GM19351 (cell line): ENCODE measurements around the gene OPN1SW.

ENCODE experiments used
- ATAC-seq: cut with Tn5 transposase; IDR thresholded peaks from one replicate; pipeline ENCODE4 v1.9.1; 2021; ENCODE audit warnings: mild to moderate bottlenecking, moderate library complexity; ENCODE audit not compliant: unreplicated experiment

The OPN1SW gene

DNA sequence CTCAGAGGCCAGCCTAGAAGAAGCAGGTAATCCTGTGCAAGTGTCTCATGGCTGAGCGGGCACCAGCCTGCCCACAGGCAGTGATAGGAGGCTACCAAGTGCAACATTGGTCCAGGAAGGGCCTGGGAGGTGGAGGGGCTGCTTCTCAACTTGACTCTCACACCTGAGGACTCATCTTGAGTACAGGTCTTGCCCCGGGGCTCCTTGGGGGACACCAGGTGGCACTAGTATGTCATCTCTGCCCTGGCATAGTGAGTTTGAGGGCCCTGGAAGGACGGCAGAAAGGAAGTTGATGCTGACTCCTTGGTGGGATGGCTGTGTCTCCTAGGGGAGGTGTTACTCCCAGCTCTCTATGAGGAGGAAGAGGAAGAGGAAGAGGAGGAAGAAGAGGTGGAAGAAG lies 18.4 kb upstream of the OPN1SW start:
- ATAC-seq: no peak

- ATAC-seq: no peak
Measured at GRCh38 chr7:128793181-128793547, 17.6 kb upstream of the OPN1SW start.

- no peak for ATAC-seq
Measured at GRCh38 chr7:128792471-128793180, 17.0 kb upstream of the OPN1SW start.

DNA sequence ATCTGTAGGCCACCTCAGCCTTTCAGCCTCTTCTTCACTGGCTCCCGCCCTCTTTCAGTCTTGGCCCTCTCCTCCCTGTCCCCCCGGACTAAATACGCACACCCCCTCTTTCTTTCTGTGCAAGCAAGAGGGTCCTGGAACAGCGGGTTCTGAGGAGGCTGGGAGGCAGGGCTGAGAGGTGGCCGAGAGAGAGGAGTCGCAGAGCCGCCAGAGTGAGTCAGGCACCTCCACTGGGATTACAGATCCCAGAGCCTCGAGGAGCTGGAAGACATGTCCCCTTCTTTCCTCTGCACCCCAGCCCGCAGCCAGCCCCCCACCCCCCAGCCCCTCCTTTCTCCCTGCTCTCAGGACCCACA lies 16.4 kb upstream of the OPN1SW start:
- no peak for ATAC-seq

DNA sequence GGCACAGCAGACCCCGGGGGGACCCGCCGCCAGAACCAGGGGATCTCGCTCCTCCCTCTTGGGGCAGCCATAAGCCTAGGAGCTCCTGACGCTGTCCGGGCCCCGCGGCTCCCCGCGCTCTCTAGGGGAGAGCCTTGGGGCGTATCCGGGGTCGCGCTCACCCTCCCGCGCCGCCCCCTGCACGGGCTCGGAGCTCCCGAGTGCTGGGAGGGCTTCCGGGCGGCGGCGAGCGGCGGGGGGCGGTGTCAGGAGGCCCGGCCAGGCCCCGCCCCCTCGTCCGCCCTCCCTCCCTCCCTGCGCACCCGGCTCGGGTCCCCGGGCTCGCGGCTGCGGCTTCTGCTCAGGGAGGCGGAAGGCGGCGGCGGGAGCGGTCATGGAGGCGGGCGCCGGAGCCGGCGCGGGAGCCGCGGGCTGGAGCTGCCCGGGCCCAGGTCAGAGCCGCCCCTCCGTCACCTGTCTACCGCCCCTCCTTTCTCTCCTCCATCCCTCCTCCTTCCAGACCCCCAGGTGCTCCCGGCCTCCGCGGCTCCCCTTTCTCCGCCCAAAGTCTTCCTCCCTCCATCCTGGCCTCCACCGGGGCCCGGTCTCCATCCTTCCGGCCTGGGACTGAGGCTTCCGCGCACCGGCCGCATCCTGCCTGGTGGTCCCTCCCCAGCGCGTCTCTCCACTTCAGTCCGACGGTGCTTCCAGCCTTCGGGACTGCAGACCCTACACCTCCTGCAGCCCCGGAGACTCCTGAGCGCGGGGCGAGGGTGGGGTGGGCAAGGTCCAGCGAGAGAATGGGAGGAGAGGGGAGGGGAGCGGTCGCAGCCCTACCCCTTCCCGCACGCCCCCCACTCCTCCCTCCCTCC lies 15.8 kb upstream of the OPN1SW start, which contains the start of gene CCDC136:
Gene CCDC136 (plus strand): TSS at position 848 of the 851 bp plus-strand sequence. CDS start 444 bp downstream, outside the sequence.
- peak; percentile 80 for ATAC-seq

- no peak for ATAC-seq
Measured at GRCh38 chr7:128790315-128791041, 14.9 kb upstream of the OPN1SW start.

DNA sequence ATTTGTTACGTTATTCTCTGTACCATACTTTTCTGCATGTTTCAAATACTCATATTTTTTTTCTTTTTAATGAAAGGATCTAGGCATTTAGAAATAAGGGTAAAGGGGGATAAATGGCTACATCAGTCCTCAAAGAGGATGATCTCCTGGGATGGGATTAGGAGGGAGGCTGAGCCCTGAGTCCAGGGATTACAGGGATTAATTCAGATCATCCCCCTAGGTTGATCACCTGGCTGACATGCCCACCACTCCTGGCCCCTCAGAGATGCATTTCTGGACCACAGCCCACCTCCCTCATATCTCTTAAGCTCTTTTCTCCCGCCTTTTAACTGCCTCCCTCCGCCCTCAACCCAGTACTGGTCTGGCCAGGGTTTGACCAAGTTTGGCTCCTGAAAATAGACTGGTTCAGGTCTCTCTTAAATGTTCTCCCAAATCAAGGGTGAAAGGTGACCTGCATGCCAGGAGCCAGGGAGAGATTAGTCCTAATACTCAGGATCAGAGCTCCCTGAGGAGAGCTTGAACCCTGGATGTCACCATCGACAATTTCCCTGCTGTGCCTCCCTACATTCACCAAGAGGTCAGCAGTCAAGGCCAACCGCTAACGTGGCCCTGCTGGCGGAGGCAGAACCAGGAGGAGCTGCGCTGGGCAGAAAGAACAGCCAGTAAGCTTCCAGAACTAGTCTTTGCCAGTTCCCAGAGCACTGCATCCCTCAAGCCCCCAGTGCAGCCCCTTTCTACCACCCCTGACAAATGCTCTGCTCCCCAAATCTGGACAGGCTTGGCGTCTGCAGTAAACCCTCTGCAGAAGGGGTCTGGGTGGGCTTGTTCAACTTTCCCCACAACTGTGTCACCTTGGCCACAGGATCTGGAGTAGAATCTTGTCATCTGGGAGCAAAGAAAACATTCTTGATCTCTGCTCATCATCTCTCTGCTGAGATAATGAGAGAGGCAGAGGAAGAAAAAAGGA lies 13.1 kb upstream of the OPN1SW start:
- ATAC-seq: no peak

GRCh38 chr7:128785738-128786137 lies 10.1 kb upstream of the OPN1SW start:
- ATAC-seq: no peak

GRCh38 chr7:128783143-128783861 lies 7.7 kb upstream of the OPN1SW start:
- no peak for ATAC-seq

GRCh38 chr7:128781851-128782250 lies 6.3 kb upstream of the OPN1SW start:
- ATAC-seq: no peak

- no peak for ATAC-seq
Measured at GRCh38 chr7:128781126-128781525, 5.5 kb upstream of the OPN1SW start.

- no peak for ATAC-seq
Measured at GRCh38 chr7:128778946-128779345, 3.4 kb upstream of the OPN1SW start.

DNA sequence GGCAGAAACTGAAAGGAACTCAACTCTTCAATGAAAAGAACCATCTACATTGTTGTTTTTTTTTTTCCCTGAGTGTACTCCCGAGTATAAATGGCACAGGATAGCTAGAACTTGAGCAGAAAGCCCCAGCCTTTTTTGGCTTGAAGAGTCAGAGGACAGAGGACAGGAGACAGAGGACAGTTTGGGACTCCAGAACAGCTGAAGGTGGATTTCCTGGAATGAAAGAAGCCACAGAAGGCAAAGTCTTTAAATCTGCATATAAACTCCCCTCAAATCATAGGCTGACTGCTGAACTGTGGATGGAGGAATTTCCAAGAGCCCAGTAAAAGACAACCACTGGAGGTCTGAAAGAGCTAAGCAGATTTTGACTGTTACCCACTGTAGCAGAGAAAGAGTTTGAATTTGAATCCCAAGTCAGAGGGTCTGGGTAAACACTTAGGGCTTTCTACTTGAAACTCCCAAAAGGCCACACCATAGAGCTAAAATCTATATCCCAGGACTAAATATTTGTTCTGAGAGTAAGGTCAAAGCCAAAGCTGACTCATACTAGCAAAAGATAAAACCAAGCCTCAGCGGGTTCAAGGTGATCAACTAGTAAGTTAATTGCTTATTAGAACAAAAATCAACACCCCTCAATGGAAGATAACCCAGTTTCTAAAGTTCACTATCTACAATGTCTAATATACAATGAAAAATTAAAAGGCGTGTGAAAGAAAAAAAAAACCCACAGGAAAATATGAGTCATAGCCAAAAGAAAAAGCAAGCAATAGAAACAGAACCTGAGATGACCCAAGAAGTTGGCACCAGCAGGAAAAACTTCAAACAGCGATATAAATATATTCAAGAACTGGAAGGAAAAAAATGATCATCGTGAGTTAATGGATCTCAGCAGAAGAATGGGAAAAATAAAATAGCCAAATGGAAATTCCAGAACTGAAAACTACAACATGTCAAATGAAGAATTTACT lies 1.8 kb upstream of the OPN1SW start:
- ATAC-seq: no peak

DNA sequence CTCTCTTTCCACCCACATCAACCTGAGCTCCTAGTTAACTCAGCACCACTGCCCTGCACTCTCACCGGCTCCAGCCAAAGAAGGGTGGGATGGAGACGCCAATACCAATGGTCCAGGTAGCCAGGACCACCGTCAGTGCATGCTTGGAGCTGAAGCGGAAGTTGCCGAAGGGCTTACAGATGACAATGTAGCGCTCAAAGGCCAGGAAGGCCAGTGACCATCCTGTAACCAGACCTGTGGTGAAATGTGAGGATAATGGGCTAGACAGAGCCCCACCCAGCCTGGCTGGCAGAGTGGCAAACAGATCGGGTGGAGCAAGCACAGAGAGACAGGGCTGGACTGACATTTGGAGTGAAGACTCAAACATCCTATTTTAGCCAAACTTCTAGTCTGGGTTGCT lies 673 bp downstream of the OPN1SW start:
- no peak for ATAC-seq

GRCh38 chr7:128774029-128774689 lies 1.4 kb downstream of the OPN1SW start:
- ATAC-seq: no peak

- no peak for ATAC-seq
Measured at GRCh38 chr7:128773604-128774003, 2.0 kb downstream of the OPN1SW start.

DNA sequence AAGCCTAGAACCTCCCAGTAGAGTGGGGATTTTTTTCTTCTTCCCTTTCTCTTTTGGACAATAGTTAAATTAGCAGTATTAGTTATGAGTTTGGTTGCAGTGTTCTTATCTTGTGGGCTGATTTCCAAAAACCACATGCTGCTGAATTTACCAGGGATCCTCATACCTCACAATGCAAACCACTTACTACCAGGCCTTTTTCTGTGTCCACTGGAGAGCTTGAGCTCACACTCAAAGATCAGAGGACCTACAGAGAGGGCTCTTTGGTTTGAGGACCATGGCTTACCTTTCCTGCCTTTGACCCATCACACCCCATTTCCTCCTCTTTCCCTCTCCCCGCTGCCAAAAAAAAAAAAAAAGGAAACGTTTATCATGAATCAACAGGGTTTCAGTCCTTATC lies 5.4 kb downstream of the OPN1SW start:
- no peak for ATAC-seq

- ATAC-seq: no peak
Measured at GRCh38 chr7:128767475-128768110, 8.0 kb downstream of the OPN1SW start.
